ENCODE data around the gene ITPRIPL1.

GRCh38 chr2:96347395-96347794, 22.3 kb downstream of the ITPRIPL1 start:
- TF ChIP-seq JUND (IDR thresholded peaks at IDR 0.05): no peak
- TF ChIP-seq POLR2AphosphoS5 (IDR thresholded peaks at IDR 0.05; ENCODE audit: low read depth, low read length): no peak
- TF ChIP-seq RFX5 (IDR thresholded peaks at IDR 0.05; ENCODE audit: low read length): no peak
- TF ChIP-seq, protein P1, sequence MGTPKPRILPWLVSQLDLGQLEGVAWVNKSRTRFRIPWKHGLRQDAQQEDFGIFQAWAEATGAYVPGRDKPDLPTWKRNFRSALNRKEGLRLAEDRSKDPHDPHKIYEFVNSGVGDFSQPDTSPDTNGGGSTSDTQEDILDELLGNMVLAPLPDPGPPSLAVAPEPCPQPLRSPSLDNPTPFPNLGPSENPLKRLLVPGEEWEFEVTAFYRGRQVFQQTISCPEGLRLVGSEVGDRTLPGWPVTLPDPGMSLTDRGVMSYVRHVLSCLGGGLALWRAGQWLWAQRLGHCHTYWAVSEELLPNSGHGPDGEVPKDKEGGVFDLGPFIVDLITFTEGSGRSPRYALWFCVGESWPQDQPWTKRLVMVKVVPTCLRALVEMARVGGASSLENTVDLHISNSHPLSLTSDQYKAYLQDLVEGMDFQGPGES (IDR thresholded peaks at IDR 0.05; ENCODE audit: low read depth, low read length): no peak
- TF ChIP-seq, protein P2, sequence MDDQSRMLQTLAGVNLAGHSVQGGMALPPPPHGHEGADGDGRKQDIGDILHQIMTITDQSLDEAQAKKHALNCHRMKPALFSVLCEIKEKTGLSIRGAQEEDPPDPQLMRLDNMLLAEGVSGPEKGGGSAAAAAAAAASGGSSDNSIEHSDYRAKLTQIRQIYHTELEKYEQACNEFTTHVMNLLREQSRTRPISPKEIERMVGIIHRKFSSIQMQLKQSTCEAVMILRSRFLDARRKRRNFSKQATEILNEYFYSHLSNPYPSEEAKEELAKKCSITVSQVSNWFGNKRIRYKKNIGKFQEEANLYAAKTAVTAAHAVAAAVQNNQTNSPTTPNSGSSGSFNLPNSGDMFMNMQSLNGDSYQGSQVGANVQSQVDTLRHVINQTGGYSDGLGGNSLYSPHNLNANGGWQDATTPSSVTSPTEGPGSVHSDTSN (IDR thresholded peaks at IDR 0.05): no peak
- TF ChIP-seq TAF1 (IDR thresholded peaks at IDR 0.05; ENCODE audit: borderline replicate concordance, low read depth, low read length): no peak
- TF ChIP-seq FOXM1 (IDR thresholded peaks at IDR 0.05; ENCODE audit: low read depth): no peak
- TF ChIP-seq, protein P3, sequence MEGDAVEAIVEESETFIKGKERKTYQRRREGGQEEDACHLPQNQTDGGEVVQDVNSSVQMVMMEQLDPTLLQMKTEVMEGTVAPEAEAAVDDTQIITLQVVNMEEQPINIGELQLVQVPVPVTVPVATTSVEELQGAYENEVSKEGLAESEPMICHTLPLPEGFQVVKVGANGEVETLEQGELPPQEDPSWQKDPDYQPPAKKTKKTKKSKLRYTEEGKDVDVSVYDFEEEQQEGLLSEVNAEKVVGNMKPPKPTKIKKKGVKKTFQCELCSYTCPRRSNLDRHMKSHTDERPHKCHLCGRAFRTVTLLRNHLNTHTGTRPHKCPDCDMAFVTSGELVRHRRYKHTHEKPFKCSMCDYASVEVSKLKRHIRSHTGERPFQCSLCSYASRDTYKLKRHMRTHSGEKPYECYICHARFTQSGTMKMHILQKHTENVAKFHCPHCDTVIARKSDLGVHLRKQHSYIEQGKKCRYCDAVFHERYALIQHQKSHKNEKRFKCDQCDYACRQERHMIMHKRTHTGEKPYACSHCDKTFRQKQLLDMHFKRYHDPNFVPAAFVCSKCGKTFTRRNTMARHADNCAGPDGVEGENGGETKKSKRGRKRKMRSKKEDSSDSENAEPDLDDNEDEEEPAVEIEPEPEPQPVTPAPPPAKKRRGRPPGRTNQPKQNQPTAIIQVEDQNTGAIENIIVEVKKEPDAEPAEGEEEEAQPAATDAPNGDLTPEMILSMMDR (IDR thresholded peaks at IDR 0.05): no peak
- no peak for TF ChIP-seq RAD21 (IDR thresholded peaks at IDR 0.05; ENCODE audit: low read length)
- TF ChIP-seq, protein P4, sequence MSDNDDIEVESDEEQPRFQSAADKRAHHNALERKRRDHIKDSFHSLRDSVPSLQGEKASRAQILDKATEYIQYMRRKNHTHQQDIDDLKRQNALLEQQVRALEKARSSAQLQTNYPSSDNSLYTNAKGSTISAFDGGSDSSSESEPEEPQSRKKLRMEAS (IDR thresholded peaks at IDR 0.05; ENCODE audit: low read depth): no peak
- no peak for TF ChIP-seq EP300 (IDR thresholded peaks at IDR 0.05; ENCODE audit: borderline replicate concordance in 1 of 2, low read depth in 1 of 2, low read length in 1 of 2)
- no peak for TF ChIP-seq GATA2 (CRISPR knock-in tag; IDR thresholded peaks at IDR 0.05)
- TF ChIP-seq TEAD4 (IDR thresholded peaks at IDR 0.05; ENCODE audit: borderline replicate concordance, insufficient read depth): no peak
